Body of pancreas (tissue), 4 donors: ENCODE results near the gene PKLR. TPM values are rescaled to one million over a fixed set of nuclear protein-coding genes. Genes with fewer than 3 reads are reported as not detected.

Source experiments
- ATAC-seq: fragments of 150-250 bp; one replicate; pipeline ENCODE4 v1.9.1; 2016
- DNase-seq, 4 donors: peaks; one replicate each; pipeline ENCODE4 v3.0.0-alpha.2; 2019
- H3K27ac ChIP-seq, 4 donors: fragments of 200-600 bp; sonication (generic); 1 replicate in 3 of 4; 2 replicates in 1 of 4; pipeline versions ENCODE4 v1.5.1 to v1.6.1; 2016 to 2019; ENCODE audit warnings: mild to moderate bottlenecking in 1 of 4, mixed read lengths in 1 of 4, moderate library complexity in 1 of 4
- H3K27me3 ChIP-seq, 2 donors: fragments of 200-600 bp; sonication (generic); one replicate each; pipeline ENCODE4 v1.6.0; 2016; ENCODE audit warnings: mild to moderate bottlenecking in 1 of 2
- H3K36me3 ChIP-seq, 2 donors: fragments of 200-600 bp; sonication (generic); replicated peaks in 1 of 2; 2 replicates each; pipeline ENCODE4 v1.5.1; 2016; ENCODE audit warnings: low read depth in 2 of 2; ENCODE audit not compliant: insufficient read depth in 1 of 2
- H3K4me1 ChIP-seq: fragments of 200-600 bp; sonication (generic); one replicate; pipeline ENCODE4 v1.6.0; 2016
- H3K4me3 ChIP-seq, 2 donors: fragments of 200-600 bp; sonication (generic); 1 replicate in 1 of 2; 2 replicates in 1 of 2; pipeline ENCODE4 v1.5.1; 2016 to 2019
- H3K9me3 ChIP-seq, 3 donors: fragments of 200-600 bp; sonication (generic); 1 replicate in 2 of 3; 2 replicates in 1 of 3; pipeline ENCODE4 v1.5.1; 2016
- CTCF ChIP-seq, 7 experiments: fragments of 450-650 bp in 4 of 7; fragments of 200-600 bp in 3 of 7; sonication (generic) in 3 of 7; IDR thresholded peaks; one replicate each; pipeline ENCODE4 v1.5.1; 2016 to 2019; ENCODE audit warnings: antibody characterized with exemption in 7 of 7
- POLR2A ChIP-seq, 3 donors: fragments of 450-650 bp; IDR thresholded peaks; one replicate each; pipeline ENCODE4 v1.6.1; 2016; ENCODE audit warnings: antibody characterized with exemption in 3 of 3, mild to moderate bottlenecking in 2 of 3
- WGBS, 2 donors: methylation state at CpG; one replicate each; pipeline ENCODE4 v1.1.5; 2017; 5-methylcytosine and 5-hydroxymethylcytosine counted together
- intact Hi-C: fragments of 100-400 bp; cut with DNase I; formaldehyde crosslinking; loops from one replicate; pipeline ENCODE4 v1.15.1; 2023
- total RNA-seq, 2 donors: library from RNA; depleted of rRNA; stranded (reverse); fragments of >200 nt; gene quantifications; one replicate each; pipeline ENCODE4 v1.1.0, GENCODE V29; 2016

PKLR gene
- total RNA-seq, 2 donors from 2014 or later, result not detected

GRCh38 chr1:155282488-155283091 lies 18.6 kb downstream of the PKLR start:
- no peaks in the 10 kb centered on the region for H3K9me3 ChIP-seq
- no peak for DNase-seq
- WGBS, 2 donors, result 91 to 94% methylated on average over 29 of the region's 29 CpGs
- H3K27ac ChIP-seq, result no peak overlapping the region
- no peak for ATAC-seq
- H3K4me3 ChIP-seq, result no peak overlapping the region
- intact Hi-C loops, result no loop called here
- peaks cover 9% of the 10 kb centered on the region for H3K4me1 ChIP-seq
- H3K27me3 ChIP-seq, result no peaks in the 10 kb centered on the region
- H3K36me3 ChIP-seq, result no peaks in the 10 kb centered on the region
- TF ChIP-seq CTCF (IDR thresholded peaks at IDR 0.05), result no peak
- no peak for TF ChIP-seq POLR2A (IDR thresholded peaks at IDR 0.05)

- TF ChIP-seq POLR2A (IDR thresholded peaks at IDR 0.05), result no peak
- TF ChIP-seq CTCF (IDR thresholded peaks at IDR 0.05), result no peak
- no peak overlapping the region for H3K27ac ChIP-seq
- DNase-seq (no peak), ATAC-seq (no peak)
- peaks cover 10% of the 10 kb centered on the region for H3K4me1 ChIP-seq
- no peak overlapping the region for H3K4me3 ChIP-seq
- WGBS, 2 donors, result 77 to 83% methylated on average over 2 of the region's 2 CpGs
- H3K9me3 ChIP-seq, result no peaks in the 10 kb centered on the region
- no peaks in the 10 kb centered on the region for H3K27me3 ChIP-seq
- no peaks in the 10 kb centered on the region for H3K36me3 ChIP-seq
- intact Hi-C loops, result no loop called here
Measured at GRCh38 chr1:155279268-155279667, 22.0 kb downstream of the PKLR start.

GRCh38 chr1:155278689-155279160 lies 22.5 kb downstream of the PKLR start:
- no peak for ATAC-seq
- H3K36me3 ChIP-seq, result no peaks in the 10 kb centered on the region
- H3K9me3 ChIP-seq, result no peaks in the 10 kb centered on the region
- no peaks in the 10 kb centered on the region for H3K27me3 ChIP-seq
- peaks cover 13% of the 10 kb centered on the region for H3K4me1 ChIP-seq
- 53 to 60% methylated on average over 10 of the region's 10 CpGs for WGBS, 2 donors
- no peak for TF ChIP-seq CTCF (IDR thresholded peaks at IDR 0.05)
- TF ChIP-seq POLR2A (IDR thresholded peaks at IDR 0.05), result no peak
- intact Hi-C loops, result no loop called here
- DNase-seq, result no peak
- no peak overlapping the region for H3K4me3 ChIP-seq
- H3K27ac ChIP-seq, result no peak overlapping the region

GRCh38 chr1:155277902-155278688 lies 23.1 kb downstream of the PKLR start:
- Histone ChIP-seq H3K4me3 (peak overlapping the region; percentile 46 to 88), H3K27me3 (no peaks in the 10 kb centered on the region), H3K36me3 (no peaks in the 10 kb centered on the region), H3K4me1 (peaks cover 14% of the 10 kb centered on the region), H3K9me3 (no peaks in the 10 kb centered on the region), H3K27ac (peak overlapping the region; percentile 8 to 66 (median 26))
- intact Hi-C loops, result no loop called here
- TF ChIP-seq CTCF (IDR thresholded peaks at IDR 0.05) (peak in 3 of 7 experiments; percentile 24 to 31 (median 26)), POLR2A (IDR thresholded peaks at IDR 0.05) (no peak)
- peak; percentile 2 for ATAC-seq
- 1% methylated on average over 14 to 29 of the region's 29 CpGs for WGBS, 2 donors
- DNase-seq, result peak; percentile 56 to 72 (median 60)
